Loucy (cell line): Measurements from ENCODE around the gene ZNF513.

Source experiments
- H2AFZ ChIP-seq: fragments of 200-600 bp; sonication (generic); 2 replicates; pipeline ENCODE4 v1.6.0; 2016; ENCODE audit warnings: antibody characterized with exemption, mild to moderate bottlenecking, low read length, moderate library complexity
- H3F3A ChIP-seq: fragments of 200-600 bp; 2 replicates; pipeline ENCODE4 v1.6.0; 2016; ENCODE audit warnings: antibody characterized with exemption, low read depth, mild to moderate bottlenecking
- H3K27me3 ChIP-seq: fragments of 200-600 bp; sonication (generic); 2 replicates; pipeline ENCODE4 v1.6.1; 2014; ENCODE audit warnings: low read length, mild to moderate bottlenecking; ENCODE audit not compliant: insufficient read depth, poor library complexity, severe bottlenecking
- H3K36me3 ChIP-seq: fragments of 200-600 bp; sonication (generic); 2 replicates; pipeline ENCODE4 v1.6.1; 2016; ENCODE audit warnings: low read length; ENCODE audit not compliant: insufficient read depth
- H3K4me1 ChIP-seq: fragments of 200-600 bp; sonication (generic); 2 replicates; pipeline ENCODE4 v1.5.1; 2014; ENCODE audit warnings: low read length, mild to moderate bottlenecking; ENCODE audit not compliant: insufficient read depth, poor library complexity, severe bottlenecking
- H3K4me2 ChIP-seq: fragments of 200-600 bp; sonication (generic); 2 replicates; pipeline ENCODE4 v1.6.0; 2014; ENCODE audit warnings: antibody characterized with exemption, low read length, low read depth, mild to moderate bottlenecking; ENCODE audit not compliant: poor library complexity, severe bottlenecking
- H3K4me3 ChIP-seq: fragments of 200-600 bp; sonication (generic); 2 replicates; pipeline ENCODE4 v1.5.1; 2014; ENCODE audit warnings: low read length, mild to moderate bottlenecking, mixed read lengths; ENCODE audit not compliant: poor library complexity, severe bottlenecking
- H3K79me2 ChIP-seq: fragments of 200-600 bp; sonication (generic); 2 replicates; pipeline ENCODE4 v1.6.1; 2014; ENCODE audit warnings: low read length; ENCODE audit not compliant: insufficient read depth
- H3K9ac ChIP-seq: fragments of 200-600 bp; sonication (generic); 2 replicates; pipeline ENCODE4 v1.6.0; 2014; ENCODE audit warnings: mild to moderate bottlenecking, low read depth, low read length, moderate library complexity; ENCODE audit not compliant: poor library complexity, severe bottlenecking
- H3K9me2 ChIP-seq: fragments of 200-600 bp; sonication (generic); replicated peaks from 2 replicates; pipeline ENCODE4 v1.6.1; 2016; ENCODE audit warnings: low read depth, low read length, mixed read lengths
- H3K9me3 ChIP-seq: fragments of 200-600 bp; sonication (generic); 2 replicates; pipeline ENCODE4 v1.6.1; 2014; ENCODE audit warnings: mild to moderate bottlenecking, antibody characterized with exemption, low read length, low read depth; ENCODE audit not compliant: insufficient read depth
- H4K20me1 ChIP-seq: fragments of 200-600 bp; sonication (generic); 2 replicates; pipeline ENCODE4 v1.6.0; 2014; ENCODE audit warnings: antibody characterized with exemption, low read length, mild to moderate bottlenecking; ENCODE audit not compliant: insufficient read depth, poor library complexity, severe bottlenecking
- EZH2phosphoT487 ChIP-seq: fragments of 200-600 bp; IDR thresholded peaks from 2 replicates; pipeline ENCODE4 v1.6.1; 2018; ENCODE audit warnings: antibody characterized with exemption, mild to moderate bottlenecking, moderate library complexity, borderline replicate concordance
- TF ChIP-seq, protein P1 (sequence below): fragments of 200-600 bp; sonication (generic); conservative IDR thresholded peaks from 2 replicates; pipeline ENCODE4 v1.5.1; 2014; ENCODE audit warnings: mild to moderate bottlenecking, antibody characterized with exemption, low read length

The ZNF513 gene

DNA sequence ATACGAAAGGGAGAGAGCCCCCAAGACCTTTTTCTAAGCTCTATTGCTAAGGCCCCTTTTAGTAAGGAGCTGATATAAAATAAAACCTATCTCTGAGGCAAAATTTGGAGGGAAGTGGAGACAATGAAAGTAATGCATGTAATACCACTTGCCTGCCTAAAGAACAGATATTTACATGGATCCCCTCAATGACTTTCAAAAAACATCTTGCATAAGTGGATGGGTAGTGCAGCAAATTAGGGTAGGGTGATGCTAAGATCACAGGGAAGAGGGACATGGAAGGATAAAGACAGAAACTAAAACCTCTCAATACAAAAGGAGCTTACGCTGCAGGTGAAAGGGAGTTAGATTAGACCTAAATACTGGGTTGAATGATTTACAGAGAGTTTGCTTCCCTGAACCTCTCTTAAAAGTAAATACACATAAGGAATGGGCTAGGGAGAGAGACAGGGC lies 1.1 kb downstream of the ZNF513 start:
- Histone ChIP-seq H3K27me3 (no peaks in the 10 kb centered on the region), H3K9ac (no peak overlapping the region), H3K36me3 (peaks cover 86% of the 10 kb centered on the region; the same call in 1 of the 2 replicates), H3K4me3 (peak overlapping the region; percentile 75), H4K20me1 (no peaks in the 10 kb centered on the region), H3K9me2 (no peaks in the 10 kb centered on the region), H3K79me2 (no peaks in the 10 kb centered on the region), H3K4me1 (no peaks in the 10 kb centered on the region), H3K4me2 (peak overlapping the region; percentile 60), H3K9me3 (no peaks in the 10 kb centered on the region), H2AFZ (no peak overlapping the region), H3F3A (peaks cover 7% of the 10 kb centered on the region)
- TF ChIP-seq EZH2phosphoT487 = no peak
- TF ChIP-seq, protein P1, sequence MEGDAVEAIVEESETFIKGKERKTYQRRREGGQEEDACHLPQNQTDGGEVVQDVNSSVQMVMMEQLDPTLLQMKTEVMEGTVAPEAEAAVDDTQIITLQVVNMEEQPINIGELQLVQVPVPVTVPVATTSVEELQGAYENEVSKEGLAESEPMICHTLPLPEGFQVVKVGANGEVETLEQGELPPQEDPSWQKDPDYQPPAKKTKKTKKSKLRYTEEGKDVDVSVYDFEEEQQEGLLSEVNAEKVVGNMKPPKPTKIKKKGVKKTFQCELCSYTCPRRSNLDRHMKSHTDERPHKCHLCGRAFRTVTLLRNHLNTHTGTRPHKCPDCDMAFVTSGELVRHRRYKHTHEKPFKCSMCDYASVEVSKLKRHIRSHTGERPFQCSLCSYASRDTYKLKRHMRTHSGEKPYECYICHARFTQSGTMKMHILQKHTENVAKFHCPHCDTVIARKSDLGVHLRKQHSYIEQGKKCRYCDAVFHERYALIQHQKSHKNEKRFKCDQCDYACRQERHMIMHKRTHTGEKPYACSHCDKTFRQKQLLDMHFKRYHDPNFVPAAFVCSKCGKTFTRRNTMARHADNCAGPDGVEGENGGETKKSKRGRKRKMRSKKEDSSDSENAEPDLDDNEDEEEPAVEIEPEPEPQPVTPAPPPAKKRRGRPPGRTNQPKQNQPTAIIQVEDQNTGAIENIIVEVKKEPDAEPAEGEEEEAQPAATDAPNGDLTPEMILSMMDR = no peak

- TF ChIP-seq EZH2phosphoT487 = no peak
- TF ChIP-seq, protein P1 = no peak
- no peak overlapping the region for H3K9ac ChIP-seq
- H3K79me2 ChIP-seq = 0 out of 2 replicates have a peak, but pooled peaks cover under 1% of the 10 kb centered on the region
- H4K20me1 ChIP-seq = no peaks in the 10 kb centered on the region
- no peaks in the 10 kb centered on the region for H3K4me1 ChIP-seq
- no peaks in the 10 kb centered on the region for H3K9me2 ChIP-seq
- H3K4me2 ChIP-seq = no peak overlapping the region
- H3K4me3 ChIP-seq = no peak overlapping the region
- H2AFZ ChIP-seq = no peak overlapping the region
- H3K36me3 ChIP-seq = peaks cover 82% of the 10 kb centered on the region; the same call in 1 of the 2 replicates
- peaks cover 7% of the 10 kb centered on the region for H3F3A ChIP-seq
- no peaks in the 10 kb centered on the region for H3K9me3 ChIP-seq
- no peaks in the 10 kb centered on the region for H3K27me3 ChIP-seq
Measured at GRCh38 chr2:27378809-27379290, 1.7 kb downstream of the ZNF513 start.

GRCh38 chr2:27378096-27378808 lies 2.3 kb downstream of the ZNF513 start:
- H3K4me1 ChIP-seq = no peaks in the 10 kb centered on the region

More at GRCh38 chr2:27378096-27378808, 2.3 kb downstream of the ZNF513 start:
- Histone ChIP-seq H3K9ac (no peak overlapping the region), H3K79me2 (peaks cover 6% of the 10 kb centered on the region), H3K9me3 (no peaks in the 10 kb centered on the region), H3K36me3 (peaks cover 76% of the 10 kb centered on the region; the same call in 1 of the 2 replicates), H4K20me1 (no peaks in the 10 kb centered on the region), H3K4me2 (no peak overlapping the region), H3F3A (peaks cover 7% of the 10 kb centered on the region), H3K4me3 (no peak overlapping the region), H2AFZ (no peak overlapping the region), H3K27me3 (no peaks in the 10 kb centered on the region), H3K9me2 (no peaks in the 10 kb centered on the region)
- TF ChIP-seq EZH2phosphoT487 = no peak
- TF ChIP-seq, protein P1 = peak; percentile 20; the same call in 1 of the 2 replicates
